GM10847 (cell line): Measurements from ENCODE around the gene RFESD.

ENCODE experiments used
- POLR2A ChIP-seq: IDR thresholded peaks from 2 replicates; pipeline ENCODE4 v1.6.1; 2011; ENCODE audit not compliant: insufficient read length; ENCODE audit errors: extremely low read depth

RFESD gene

GRCh38 chr5:95644351-95645042 lies 2.1 kb upstream of the RFESD start:
- TF ChIP-seq POLR2A = no peak

GRCh38 chr5:95647886-95648860 lies 1.6 kb downstream of the RFESD start:
- no peak for TF ChIP-seq POLR2A

- TF ChIP-seq POLR2A = no peak
These were observed 2.7 kb downstream of the RFESD start for GRCh38 chr5:95649274-95649673.

- no peak for TF ChIP-seq POLR2A
These were observed 3.5 kb downstream of the RFESD start for GRCh38 chr5:95649842-95650620.

- no peak for TF ChIP-seq POLR2A
These were observed 6.3 kb downstream of the RFESD start for GRCh38 chr5:95652849-95653248.

- TF ChIP-seq POLR2A = no peak
These were observed 7.6 kb downstream of the RFESD start for GRCh38 chr5:95654196-95654595.

GRCh38 chr5:95655575-95655974 lies 9.0 kb downstream of the RFESD start:
- no peak for TF ChIP-seq POLR2A

GRCh38 chr5:95660060-95660459 lies 13.5 kb downstream of the RFESD start:
- TF ChIP-seq POLR2A = no peak

- no peak for TF ChIP-seq POLR2A
These were observed 16.4 kb downstream of the RFESD start for GRCh38 chr5:95662946-95663345.

- no peak for TF ChIP-seq POLR2A
These were observed 17.7 kb downstream of the RFESD start for GRCh38 chr5:95664204-95664786.

GRCh38 chr5:95667061-95667618 lies 20.6 kb downstream of the RFESD start:
- no peak for TF ChIP-seq POLR2A

- no peak for TF ChIP-seq POLR2A
These were observed 21.1 kb downstream of the RFESD start for GRCh38 chr5:95667678-95668077.

GRCh38 chr5:95668216-95668615 lies 21.6 kb downstream of the RFESD start:
- TF ChIP-seq POLR2A = no peak

GRCh38 chr5:95668728-95669127 lies 22.2 kb downstream of the RFESD start:
- no peak for TF ChIP-seq POLR2A

GRCh38 chr5:95669540-95669939 lies 23.0 kb downstream of the RFESD start:
- no peak for TF ChIP-seq POLR2A
